Endothelial cell of coronary artery (primary cell): ENCODE data around the gene IARS1. TPM values are rescaled to one million over a fixed set of nuclear protein-coding genes. Genes with fewer than 3 reads are reported as not detected.

ENCODE experiments used
- total RNA-seq: library from RNA; depleted of rRNA; stranded (reverse); fragments of >200 nt; gene quantifications from 2 replicates; pipeline ENCODE4 v1.2.3, GENCODE V29; 2014

IARS1 gene
- 234 and 239 TPM in 2 replicates for total RNA-seq

GRCh38 chr9:92293452-92294296, at the start of gene IARS1:
IARS1 (minus strand) TSS chr9:92293697; CDS start chr9:92289419, 4,278 bp downstream.

GRCh38 chr9:92325269-92325990, 31.9 kb upstream of the IARS1 start, which contains the start of the genes CENPP and NOL8:
CENPP (plus strand) TSS chr9:92325953.
NOL8 (minus strand) TSS chr9:92325350; CDS start chr9:92324161, 1,189 bp downstream.

Other genes starting within 250 kb of the IARS1 start
- gene SPTLC1, start 178.3 kb downstream of the IARS1 start, total RNA-seq: 84.9 and 108 TPM in 2 replicates
- 19.8 and 28.6 TPM in 2 replicates for gene NOL8, start 31.7 kb upstream of the IARS1 start, total RNA-seq
- 2.0 and 4.1 TPM in 2 replicates for gene CENPP, start 32.3 kb upstream of the IARS1 start, total RNA-seq
- gene OGN, start 110.9 kb upstream of the IARS1 start, total RNA-seq: under 0.01 TPM in 1 of 2 replicates, not detected in the other
- 0.94 TPM in 1 of 2 replicates, not detected in the other for gene OMD, start 130.8 kb upstream of the IARS1 start, total RNA-seq
- 1.8 TPM in 1 of 2 replicates, not detected in the other for gene ASPN, start 188.8 kb upstream of the IARS1 start, total RNA-seq
- 0.18 and 0.38 TPM in 2 replicates for gene ECM2, start 242.3 kb upstream of the IARS1 start, total RNA-seq